Spleen (tissue), 11 donors: ENCODE data around the gene GPR150. TPM values are rescaled to one million over a fixed set of nuclear protein-coding genes. Genes with fewer than 3 reads are reported as not detected.

Experiments used
- DNase-seq: peaks from one replicate; pipeline ENCODE4 v3.0.0-alpha.2; 2020
- H3K27ac ChIP-seq, 8 donors: fragments of 200-600 bp; sonication (generic) in 7 of 8; 1 replicate in 4 of 8; 2 replicates in 4 of 8; pipeline versions ENCODE4 v1.5.0 to v1.8.0; 2016 to 2021; ENCODE audit warnings: inconsistent platforms in 4 of 8, mild to moderate bottlenecking in 4 of 8, moderate library complexity in 1 of 8
- H3K27me3 ChIP-seq, 7 donors: fragments of 200-600 bp; sonication (generic) in 6 of 7; replicated peaks in 1 of 7; 1 replicate in 4 of 7; 2 replicates in 3 of 7; pipeline versions ENCODE4 v1.5.0 to v1.8.0; 2016 to 2021; ENCODE audit warnings: inconsistent platforms in 3 of 7, mild to moderate bottlenecking in 1 of 7
- H3K36me3 ChIP-seq, 6 donors: fragments of 200-600 bp; sonication (generic) in 5 of 6; 1 replicate in 4 of 6; 2 replicates in 2 of 6; pipeline versions ENCODE4 v1.5.0 to v1.8.0; 2016 to 2021; ENCODE audit warnings: inconsistent platforms in 2 of 6
- H3K4me1 ChIP-seq, 6 donors: fragments of 200-600 bp; sonication (generic) in 5 of 6; 1 replicate in 3 of 6; 2 replicates in 3 of 6; pipeline versions ENCODE4 v1.5.0 to v1.8.0; 2016 to 2021; ENCODE audit warnings: inconsistent platforms in 3 of 6
- H3K4me3 ChIP-seq, 8 donors: fragments of 200-600 bp; sonication (generic) in 7 of 8; 1 replicate in 4 of 8; 2 replicates in 4 of 8; pipeline versions ENCODE4 v1.5.0 to v1.8.0; 2016 to 2021; ENCODE audit warnings: inconsistent platforms in 4 of 8, mild to moderate bottlenecking in 4 of 8, moderate library complexity in 2 of 8
- H3K9me3 ChIP-seq, 8 donors: fragments of 200-600 bp; sonication (generic) in 7 of 8; 1 replicate in 4 of 8; 2 replicates in 4 of 8; pipeline versions ENCODE4 v1.5.0 to v1.8.0; 2016 to 2021; ENCODE audit warnings: inconsistent platforms in 4 of 8
- POLR2A ChIP-seq, 3 donors: fragments of 450-650 bp; IDR thresholded peaks; one replicate each; pipeline ENCODE4 v1.5.1; 2017; ENCODE audit warnings: antibody characterized with exemption in 3 of 3, mild to moderate bottlenecking in 1 of 3
- POLR2AphosphoS5 ChIP-seq, 3 donors: sonication (generic); formaldehyde crosslinking; IDR thresholded peaks; one replicate each; pipeline ENCODE4 v1.5.1; 2017; ENCODE audit warnings: antibody characterized with exemption in 3 of 3
- WGBS, 5 donors: extraction: QIAGEN DNeasy Blood & Tissue Kit in 3 of 5; methylation state at CpG; one replicate each; pipeline versions ENCODE4 v1.1.5 to v1.1.7; 2013 to 2018; 5-methylcytosine and 5-hydroxymethylcytosine counted together
- intact Hi-C: fragments of 100-400 bp; cut with DNase I; formaldehyde crosslinking; loops from one replicate; pipeline ENCODE4 v1.15.0; 2023; ENCODE audit warnings: low total_unique reads
- polyA plus RNA-seq, 3 donors: library from polyadenylated mRNA; stranded (reverse); fragments of 200-250 nt; gene quantifications; one replicate each; pipeline ENCODE4 v1.2.1, GENCODE V29; 2013
- total RNA-seq, 7 donors: library from RNA; depleted of rRNA in 3 of 7; stranded (reverse); fragments of >200 nt in 3 of 7; fragmentation: NEBNext Ultra II Directional in 4 of 7; extraction: Animal tissue kit (Norgen Biotek cat#: 25700) in 4 of 7; gene quantifications; one replicate each; pipeline versions ENCODE4 v1.1.0 to v1.2.1, GENCODE V29; 2016 to 2021
- TF ChIP-seq, protein P1 (sequence below), 11 experiments: fragments of 200-600 bp in 7 of 11; fragments of 450-650 bp in 4 of 11; sonication (generic) in 4 of 11; IDR thresholded peaks in 8 of 11; conservative IDR thresholded peaks in 3 of 11; 1 replicate in 7 of 11; 2 replicates in 4 of 11; pipeline versions ENCODE4 v1.4.0 to v1.8.0; 2016 to 2021; ENCODE audit warnings: antibody characterized with exemption in 11 of 11, inconsistent platforms in 4 of 11, mild to moderate bottlenecking in 1 of 11
- donor health status: healthy with polysubstance abuse.
- donor health status: DM: no; HTN: no; CAD: no; lungs with moderate emphysema.
- donor health status: DM: no; HTN: no; CAD: no.
- donor health status: Bipolar disorder and iron deficiency.
- donor health status: healthy.
- donor health status: DM: no; HTN: no; CAD: no.
- donor health status: DM: yes; HTN: yes; CAD: no.

Gene GPR150
- total and polyA plus RNA-seq, 10 donors, result 0.23 to 1.1 (median 0.65) TPM; not detected in 2

DNA sequence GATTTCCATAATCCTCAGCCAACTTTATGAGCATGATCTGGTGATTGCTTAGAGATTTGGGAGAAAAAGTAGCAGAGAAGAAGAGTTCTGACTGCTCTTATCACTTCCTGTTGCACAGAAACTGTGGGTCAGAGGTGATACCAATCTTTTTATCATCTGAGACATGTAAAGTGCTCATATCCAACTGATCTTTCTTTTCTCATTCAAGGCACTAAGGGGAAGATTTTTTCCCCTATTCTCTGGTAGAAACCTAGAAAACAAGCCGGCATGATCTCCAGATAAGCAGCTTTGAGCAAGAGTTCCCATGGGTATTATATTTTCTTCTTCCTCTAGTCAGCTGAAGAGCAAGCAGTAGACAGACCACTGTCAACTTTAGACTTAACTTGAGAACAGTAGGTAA lies 29.0 kb upstream of the GPR150 start:
- H3K36me3 ChIP-seq, result peaks cover 0 to 13% (median 0%) of the 10 kb centered on the region in 6 donors
- no peak for TF ChIP-seq POLR2AphosphoS5 (IDR thresholded peaks at IDR 0.05)
- TF ChIP-seq, protein P1, sequence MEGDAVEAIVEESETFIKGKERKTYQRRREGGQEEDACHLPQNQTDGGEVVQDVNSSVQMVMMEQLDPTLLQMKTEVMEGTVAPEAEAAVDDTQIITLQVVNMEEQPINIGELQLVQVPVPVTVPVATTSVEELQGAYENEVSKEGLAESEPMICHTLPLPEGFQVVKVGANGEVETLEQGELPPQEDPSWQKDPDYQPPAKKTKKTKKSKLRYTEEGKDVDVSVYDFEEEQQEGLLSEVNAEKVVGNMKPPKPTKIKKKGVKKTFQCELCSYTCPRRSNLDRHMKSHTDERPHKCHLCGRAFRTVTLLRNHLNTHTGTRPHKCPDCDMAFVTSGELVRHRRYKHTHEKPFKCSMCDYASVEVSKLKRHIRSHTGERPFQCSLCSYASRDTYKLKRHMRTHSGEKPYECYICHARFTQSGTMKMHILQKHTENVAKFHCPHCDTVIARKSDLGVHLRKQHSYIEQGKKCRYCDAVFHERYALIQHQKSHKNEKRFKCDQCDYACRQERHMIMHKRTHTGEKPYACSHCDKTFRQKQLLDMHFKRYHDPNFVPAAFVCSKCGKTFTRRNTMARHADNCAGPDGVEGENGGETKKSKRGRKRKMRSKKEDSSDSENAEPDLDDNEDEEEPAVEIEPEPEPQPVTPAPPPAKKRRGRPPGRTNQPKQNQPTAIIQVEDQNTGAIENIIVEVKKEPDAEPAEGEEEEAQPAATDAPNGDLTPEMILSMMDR (IDR thresholded peaks at IDR 0.05 in 8 of 11, conservative IDR thresholded peaks at IDR 0.05 in 3 of 11), result no peak
- TF ChIP-seq POLR2A (IDR thresholded peaks at IDR 0.05), result no peak
- H3K27me3 ChIP-seq, result no peaks in the 10 kb centered on the region
- no peak for DNase-seq
- intact Hi-C loops, result no loop called here
- peaks cover 0 to 8% (median 0%) of the 10 kb centered on the region in 6 donors for H3K4me1 ChIP-seq
- no peak overlapping the region for H3K27ac ChIP-seq
- H3K4me3 ChIP-seq, result no peak overlapping the region
- 50 to 84% (median 73%) methylated on average over 1 of the region's 1 CpG for WGBS, 5 donors
- H3K9me3 ChIP-seq, result no peaks in the 10 kb centered on the region

DNA sequence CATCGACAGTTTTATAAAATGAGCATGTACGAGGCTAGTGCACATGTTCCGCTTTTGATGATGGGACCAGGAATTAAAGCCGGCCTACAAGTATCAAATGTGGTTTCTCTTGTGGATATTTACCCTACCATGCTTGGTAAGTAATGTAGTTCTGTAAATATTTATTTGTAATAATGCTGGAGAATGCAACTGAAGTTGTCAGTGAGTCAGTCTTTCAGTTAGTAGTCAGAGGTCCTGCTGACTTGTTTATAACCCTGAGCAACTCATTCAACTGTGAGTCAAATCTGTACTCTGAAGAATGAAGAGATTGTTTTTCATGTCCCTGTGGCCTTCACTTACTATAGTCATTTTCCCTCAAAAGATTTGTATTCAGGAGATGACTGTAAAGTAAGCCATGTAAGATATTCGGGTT lies 28.4 kb upstream of the GPR150 start:
- intact Hi-C loops, result no loop called here
- no peaks in the 10 kb centered on the region for H3K27me3 ChIP-seq
- no peak for DNase-seq
- peaks cover 0 to 13% (median 0%) of the 10 kb centered on the region in 6 donors for H3K36me3 ChIP-seq
- TF ChIP-seq, protein P1 (IDR thresholded peaks at IDR 0.05 in 8 of 11, conservative IDR thresholded peaks at IDR 0.05 in 3 of 11), result no peak
- no peak for TF ChIP-seq POLR2AphosphoS5 (IDR thresholded peaks at IDR 0.05)
- TF ChIP-seq POLR2A (IDR thresholded peaks at IDR 0.05), result no peak
- H3K4me3 ChIP-seq, result no peak overlapping the region
- no peaks in the 10 kb centered on the region for H3K9me3 ChIP-seq
- peaks cover 0 to 8% (median 0%) of the 10 kb centered on the region in 6 donors for H3K4me1 ChIP-seq
- 90 to 96% (median 93%) methylated on average over 5 of the region's 5 CpGs for WGBS, 5 donors
- no peak overlapping the region for H3K27ac ChIP-seq

DNA sequence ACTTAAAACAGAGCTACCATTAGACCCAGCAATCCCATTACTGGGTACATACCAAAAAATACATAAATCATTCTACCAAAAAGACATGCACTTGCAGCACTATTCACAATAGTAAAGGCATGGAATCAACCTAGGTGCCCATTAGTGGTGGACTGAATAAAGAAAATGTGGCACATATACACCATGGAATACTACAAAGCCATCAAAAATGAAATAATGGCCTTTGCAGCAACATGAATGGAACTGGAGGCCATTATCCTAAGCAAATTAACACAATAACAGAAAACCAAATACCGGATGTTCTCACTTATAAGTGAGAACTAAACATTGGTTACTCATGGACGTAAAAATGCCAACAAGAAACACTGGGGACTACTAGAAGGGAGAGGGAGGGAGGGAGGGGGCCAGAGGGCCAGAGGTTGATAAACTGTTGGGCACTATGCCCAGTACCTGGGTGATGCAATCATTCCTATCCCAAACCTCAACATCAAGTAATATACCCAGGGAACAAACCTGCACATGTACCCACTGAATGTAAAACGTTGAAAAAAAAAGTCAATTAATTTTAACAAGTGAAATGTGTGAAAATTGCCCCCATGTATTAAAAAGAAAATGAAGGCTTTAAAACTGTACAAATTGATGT lies 24.5 kb upstream of the GPR150 start:
- no peak overlapping the region for H3K27ac ChIP-seq
- H3K4me3 ChIP-seq, result no peak overlapping the region
- 93 to 98% (median 96%) methylated on average over 3 of the region's 3 CpGs for WGBS, 5 donors
- peaks cover 0 to 13% (median 0%) of the 10 kb centered on the region in 6 donors for H3K36me3 ChIP-seq
- TF ChIP-seq, protein P1 (IDR thresholded peaks at IDR 0.05 in 8 of 11, conservative IDR thresholded peaks at IDR 0.05 in 3 of 11), result no peak
- no peak for TF ChIP-seq POLR2A (IDR thresholded peaks at IDR 0.05)
- DNase-seq, result no peak
- intact Hi-C loops, result no loop called here
- no peaks in the 10 kb centered on the region for H3K27me3 ChIP-seq
- H3K9me3 ChIP-seq, result no peaks in the 10 kb centered on the region
- peaks cover 0 to 5% (median 0%) of the 10 kb centered on the region in 6 donors for H3K4me1 ChIP-seq

DNA sequence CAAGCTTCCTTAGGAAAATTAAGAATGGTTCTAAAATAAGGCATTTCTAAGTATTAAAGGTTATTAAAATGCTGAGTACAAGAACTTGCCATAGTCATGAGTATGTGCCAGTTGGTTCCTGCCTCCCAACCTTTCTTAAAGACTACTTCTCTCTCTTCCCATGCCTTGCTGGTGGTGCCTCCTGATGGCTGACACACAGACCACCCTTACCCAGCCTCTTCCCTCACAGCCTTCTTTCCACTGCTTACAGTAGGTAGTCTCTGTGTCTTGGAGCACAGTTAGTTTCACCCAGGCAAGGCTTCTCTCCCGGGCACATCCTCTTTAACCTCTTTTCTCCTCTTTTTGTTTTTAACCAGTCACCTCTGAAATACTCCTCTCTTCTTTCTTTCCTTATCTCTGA lies 20.6 kb upstream of the GPR150 start:
- H3K27me3 ChIP-seq, result no peaks in the 10 kb centered on the region
- H3K4me1 ChIP-seq, result no peaks in the 10 kb centered on the region
- no peak overlapping the region for H3K4me3 ChIP-seq
- H3K9me3 ChIP-seq, result no peaks in the 10 kb centered on the region
- intact Hi-C loops, result no loop called here
- H3K36me3 ChIP-seq, result peaks cover 0 to 25% (median 3%) of the 10 kb centered on the region in 6 donors
- DNase-seq, result no peak
- no peak overlapping the region for H3K27ac ChIP-seq
- 88 to 97% (median 91%) methylated on average over 1 of the region's 1 CpG for WGBS, 5 donors
- TF ChIP-seq, protein P1 (IDR thresholded peaks at IDR 0.05 in 8 of 11, conservative IDR thresholded peaks at IDR 0.05 in 3 of 11), result no peak
- TF ChIP-seq POLR2AphosphoS5 (IDR thresholded peaks at IDR 0.05) (no peak), POLR2A (IDR thresholded peaks at IDR 0.05) (no peak)
